B cell (primary cell): Measurements from ENCODE around the gene MAP1B. TPM values are rescaled to one million over a fixed set of nuclear protein-coding genes. Genes with fewer than 3 reads are reported as not detected.

Source experiments
- ATAC-seq: fragments of 200-7000 bp; cut with Tn5 transposase; one replicate; pipeline ENCODE4 v1.10.0; 2021; ENCODE audit warnings: low read depth, mild to moderate bottlenecking, moderate number of reproducible peaks, moderate library complexity
- CTCF ChIA-PET: fragments of 350-600 bp; sonication (Branson Sonifier 250); formaldehyde crosslinking; loops from one replicate; lab custom pipeline; 2021; ENCODE audit warnings: antibody characterized with exemption, inconsistent platforms; lab: Charles Lee
- POLR2A ChIA-PET: fragments of 350-600 bp; sonication (Branson Sonifier 250); formaldehyde crosslinking; loops from one replicate; lab custom pipeline; 2021; ENCODE audit warnings: antibody characterized with exemption; lab: Charles Lee
- DNase-seq: peaks from one replicate; pipeline ENCODE4 v3.0.0; 2013
- H2AFZ ChIP-seq: 2 replicates; pipeline ENCODE4 v1.6.1; 2012; ENCODE audit warnings: mild to moderate bottlenecking, low read depth, low read length; ENCODE audit not compliant: insufficient read depth, poor library complexity, severe bottlenecking
- H3K27ac ChIP-seq, 2 donors: 1 replicate in 1 of 2; 2 replicates in 1 of 2; pipeline ENCODE4 v1.5.1; 2012 to 2013; ENCODE audit warnings: low read length in 2 of 2, mild to moderate bottlenecking in 2 of 2, moderate library complexity in 1 of 2
- H3K27me3 ChIP-seq, 4 experiments: fragments of 200-600 bp in 1 of 4; sonication (generic) in 1 of 4; replicated peaks in 1 of 4; 1 replicate in 2 of 4; 2 replicates in 2 of 4; pipeline versions ENCODE4 v1.6.1 to v1.7.0; 2013 to 2016; ENCODE audit warnings: low read length in 3 of 4, mild to moderate bottlenecking in 2 of 4, mixed read lengths in 1 of 4, moderate library complexity in 1 of 4; ENCODE audit not compliant: insufficient read depth in 4 of 4, control insufficient read depth in 3 of 4; ENCODE audit errors: control extremely low read depth in 1 of 4
- H3K36me3 ChIP-seq, 2 experiments: replicated peaks in 1 of 2; 1 replicate in 1 of 2; 2 replicates in 1 of 2; pipeline versions ENCODE4 v1.6.1 to v1.7.1; 2013; ENCODE audit warnings: low read length in 1 of 2; ENCODE audit not compliant: insufficient read depth in 2 of 2, control insufficient read depth in 1 of 2; ENCODE audit errors: control extremely low read depth in 1 of 2, extremely low read depth in 1 of 2
- H3K4me1 ChIP-seq, 2 donors: fragments of 200-600 bp in 1 of 2; sonication (generic) in 1 of 2; 1 replicate in 1 of 2; 2 replicates in 1 of 2; pipeline versions ENCODE4 v1.5.1 to v1.6.1; 2013 to 2017; ENCODE audit warnings: low read length in 2 of 2; ENCODE audit not compliant: control insufficient read depth in 2 of 2, insufficient read depth in 2 of 2
- H3K4me2 ChIP-seq: replicated peaks from 2 replicates; pipeline ENCODE3; 2012; ENCODE audit warnings: mild to moderate bottlenecking, low read depth, low read length; ENCODE audit not compliant: poor library complexity, severe bottlenecking
- H3K4me3 ChIP-seq, 5 experiments: fragments of 200-600 bp in 1 of 5; sonication (generic) in 1 of 5; 1 replicate in 3 of 5; 2 replicates in 2 of 5; pipeline versions ENCODE4 v1.5.1 to v1.7.0; 2011 to 2016; ENCODE audit warnings: low read length in 4 of 5, mild to moderate bottlenecking in 4 of 5, low read depth in 2 of 5, control low read depth in 1 of 5, moderate library complexity in 1 of 5; ENCODE audit not compliant: insufficient read depth in 1 of 5; ENCODE audit errors: control extremely low read depth in 1 of 5, extremely low read depth in 1 of 5
- H3K79me2 ChIP-seq: fragments of 200-600 bp; sonication (generic); one replicate; pipeline ENCODE4 v1.6.0; 2016; ENCODE audit warnings: low read length; ENCODE audit not compliant: control insufficient read depth, insufficient read depth
- H3K9ac ChIP-seq: fragments of 200-600 bp; sonication (generic); 2 replicates; pipeline ENCODE4 v1.6.1; 2017; ENCODE audit warnings: mild to moderate bottlenecking, low read length, moderate library complexity
- H3K9me3 ChIP-seq, 3 donors: one replicate each; pipeline versions ENCODE4 v1.6.1 to v1.7.1; 2013; ENCODE audit warnings: low read length in 2 of 3; ENCODE audit not compliant: control insufficient read depth in 2 of 3, insufficient read depth in 1 of 3; ENCODE audit errors: control extremely low read depth in 1 of 3
- H4K20me1 ChIP-seq: 2 replicates; pipeline ENCODE4 v1.6.0; 2012; ENCODE audit warnings: mild to moderate bottlenecking, low read length; ENCODE audit not compliant: insufficient read depth, control insufficient read depth, poor library complexity, severe bottlenecking
- H3K27ac Mint-ChIP-seq: one replicate; pipeline ENCODE4 v1.8.0; 2021; ENCODE audit warnings: mixed read lengths
- H3K27me3 Mint-ChIP-seq: one replicate; pipeline ENCODE4 v1.8.0; 2021; ENCODE audit warnings: mixed read lengths
- H3K4me1 Mint-ChIP-seq: one replicate; pipeline ENCODE4 v1.8.0; 2021; ENCODE audit warnings: mixed read lengths
- H3K4me3 Mint-ChIP-seq: one replicate; pipeline ENCODE4 v1.8.0; 2021; ENCODE audit warnings: mixed read lengths
- H3K9me3 Mint-ChIP-seq: one replicate; pipeline ENCODE4 v1.8.0; 2022; ENCODE audit warnings: mixed read lengths; ENCODE audit not compliant: insufficient read depth
- EZH2 ChIP-seq: IDR thresholded peaks from 2 replicates; pipeline ENCODE4 v1.6.1; 2012; ENCODE audit warnings: borderline replicate concordance, low read depth, mild to moderate bottlenecking, moderate library complexity, low read length; ENCODE audit not compliant: insufficient read depth, poor library complexity, severe bottlenecking
- WGBS: methylation state at CpG from one replicate; pipeline ENCODE4 v1.1.5; 2013; ENCODE audit warnings: missing lambda C conversion rate; ENCODE audit not compliant: insufficient coverage; 5-methylcytosine and 5-hydroxymethylcytosine counted together
- intact Hi-C: fragments of 100-400 bp; cut with micrococcal nuclease; formaldehyde crosslinking; loops from one replicate; pipeline ENCODE4 v1.10.0; 2022
- polyA plus RNA-seq: library from polyadenylated mRNA; depleted of rRNA; stranded (reverse); fragments of >200 nt; gene quantifications from 2 replicates; pipeline ENCODE4 v1.2.3, GENCODE V29; 2012
- total RNA-seq, 2 donors: library from RNA; stranded (reverse); fragments of 120-200 nt in 1 of 2; gene quantifications; 1 replicate in 1 of 2; 2 replicates in 1 of 2; pipeline versions ENCODE4 v1.2.3 to v1.2.4, GENCODE V29; 2013 to 2022
- TF ChIP-seq, protein P1 (sequence below): fragments of 200-600 bp; IDR thresholded peaks from one replicate; pipeline ENCODE4 v1.8.0; 2022; ENCODE audit warnings: antibody characterized with exemption, mild to moderate bottlenecking

The MAP1B gene
- total and polyA plus RNA-seq, 2 donors (not counting 1 experiment from before 2014, with no cell fraction given): 0.15 TPM; not detected in 1

DNA sequence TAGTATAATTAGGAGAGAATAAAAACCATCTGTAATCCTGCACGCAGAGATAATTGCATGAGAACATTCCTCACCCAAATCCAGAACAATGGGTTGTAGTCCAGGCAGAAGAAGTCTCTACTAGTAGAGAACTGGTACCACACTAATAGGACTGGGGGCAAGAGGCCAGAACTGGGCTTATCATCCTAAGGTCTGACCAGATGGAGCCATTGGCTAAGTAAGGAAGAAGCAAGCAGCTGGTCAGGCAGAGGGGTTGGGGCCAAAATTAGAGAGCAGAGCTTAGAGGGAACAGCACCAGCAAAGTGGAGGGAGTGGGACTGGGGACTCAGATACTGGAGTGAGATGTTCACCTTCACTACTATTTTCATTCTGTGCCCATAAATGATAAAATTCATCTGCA, 35.4 kb upstream of the MAP1B start:
- Histone ChIP-seq H3K4me1 (no peaks in the 10 kb centered on the region), H2AFZ (no peak overlapping the region), H3K4me2 (no peak overlapping the region), H3K36me3 (no peaks in the 10 kb centered on the region), H3K27ac (no peak overlapping the region), H3K9ac (no peak overlapping the region), H3K9me3 (no peaks in the 10 kb centered on the region), H3K4me3 (no peak overlapping the region), H3K79me2 (no peaks in the 10 kb centered on the region), H4K20me1 (no peaks in the 10 kb centered on the region), H3K27me3 (no peaks in the 10 kb centered on the region)
- ChIA-PET CTCF (no interaction called here), POLR2A (no interaction called here)
- Mint-ChIP-seq H3K4me3 (no peak overlapping the region), H3K4me1 (no peaks in the 10 kb centered on the region), H3K27me3 (peaks cover 27% of the 10 kb centered on the region), H3K9me3 (no peaks in the 10 kb centered on the region), H3K27ac (no peak overlapping the region)
- no peak for TF ChIP-seq EZH2
- TF ChIP-seq, protein P1, sequence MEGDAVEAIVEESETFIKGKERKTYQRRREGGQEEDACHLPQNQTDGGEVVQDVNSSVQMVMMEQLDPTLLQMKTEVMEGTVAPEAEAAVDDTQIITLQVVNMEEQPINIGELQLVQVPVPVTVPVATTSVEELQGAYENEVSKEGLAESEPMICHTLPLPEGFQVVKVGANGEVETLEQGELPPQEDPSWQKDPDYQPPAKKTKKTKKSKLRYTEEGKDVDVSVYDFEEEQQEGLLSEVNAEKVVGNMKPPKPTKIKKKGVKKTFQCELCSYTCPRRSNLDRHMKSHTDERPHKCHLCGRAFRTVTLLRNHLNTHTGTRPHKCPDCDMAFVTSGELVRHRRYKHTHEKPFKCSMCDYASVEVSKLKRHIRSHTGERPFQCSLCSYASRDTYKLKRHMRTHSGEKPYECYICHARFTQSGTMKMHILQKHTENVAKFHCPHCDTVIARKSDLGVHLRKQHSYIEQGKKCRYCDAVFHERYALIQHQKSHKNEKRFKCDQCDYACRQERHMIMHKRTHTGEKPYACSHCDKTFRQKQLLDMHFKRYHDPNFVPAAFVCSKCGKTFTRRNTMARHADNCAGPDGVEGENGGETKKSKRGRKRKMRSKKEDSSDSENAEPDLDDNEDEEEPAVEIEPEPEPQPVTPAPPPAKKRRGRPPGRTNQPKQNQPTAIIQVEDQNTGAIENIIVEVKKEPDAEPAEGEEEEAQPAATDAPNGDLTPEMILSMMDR: no peak
- DNase-seq (no peak), ATAC-seq (no peak)
- no CpG with 5 or more reads among the region's 1 CpG for WGBS
- intact Hi-C loops: no loop called here

DNA sequence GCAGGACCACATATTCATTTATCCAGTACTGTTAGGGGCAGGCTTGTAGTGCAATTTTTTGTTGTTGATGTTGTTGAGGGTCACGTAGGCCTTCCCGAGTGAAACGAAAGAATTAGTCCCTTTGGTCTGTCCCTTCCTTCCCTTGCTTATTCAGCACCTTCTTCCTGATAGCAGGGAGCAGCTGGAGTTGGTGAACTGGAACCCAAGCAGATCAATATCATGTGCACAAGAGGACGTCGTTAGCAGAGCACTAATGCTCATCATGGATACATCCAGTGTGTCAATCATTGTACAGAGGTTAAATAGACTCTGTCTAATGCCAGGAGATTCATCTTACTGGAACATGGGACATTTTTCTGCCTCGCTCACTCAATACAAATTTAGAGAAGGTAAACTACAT, 33.0 kb upstream of the MAP1B start:
- ChIA-PET CTCF (no interaction called here), POLR2A (no interaction called here)
- no peak overlapping the region for H2AFZ ChIP-seq
- Mint-ChIP-seq H3K4me3 (no peak overlapping the region), H3K9me3 (no peaks in the 10 kb centered on the region), H3K27ac (no peak overlapping the region), H3K27me3 (peaks cover 36% of the 10 kb centered on the region), H3K4me1 (no peaks in the 10 kb centered on the region)
- no peaks in the 10 kb centered on the region for H4K20me1 ChIP-seq
- DNase-seq (no peak), ATAC-seq (no peak)
- WGBS: 52% methylated on average over 5 of the region's 6 CpGs
- no peak overlapping the region for H3K27ac ChIP-seq
- TF ChIP-seq EZH2: no peak
- TF ChIP-seq, protein P1: no peak
- H3K4me2 ChIP-seq: no peak overlapping the region
- no peaks in the 10 kb centered on the region for H3K4me1 ChIP-seq
- H3K79me2 ChIP-seq: no peaks in the 10 kb centered on the region
- no peaks in the 10 kb centered on the region for H3K36me3 ChIP-seq
- peaks cover 0 to 5% (median 0%) of the 10 kb centered on the region in 4 experiments for H3K27me3 ChIP-seq
- H3K4me3 ChIP-seq: no peak overlapping the region
- no peak overlapping the region for H3K9ac ChIP-seq
- H3K9me3 ChIP-seq: no peaks in the 10 kb centered on the region
- intact Hi-C loops: no loop called here
